Measurements from ENCODE around the gene LRCH3. TPM values are rescaled to one million over a fixed set of nuclear protein-coding genes. Genes with fewer than 3 reads are reported as not detected.

The LRCH3 gene
- total RNA-seq, 1 experiment from 2014 or later: 56.4 TPM

DNA sequence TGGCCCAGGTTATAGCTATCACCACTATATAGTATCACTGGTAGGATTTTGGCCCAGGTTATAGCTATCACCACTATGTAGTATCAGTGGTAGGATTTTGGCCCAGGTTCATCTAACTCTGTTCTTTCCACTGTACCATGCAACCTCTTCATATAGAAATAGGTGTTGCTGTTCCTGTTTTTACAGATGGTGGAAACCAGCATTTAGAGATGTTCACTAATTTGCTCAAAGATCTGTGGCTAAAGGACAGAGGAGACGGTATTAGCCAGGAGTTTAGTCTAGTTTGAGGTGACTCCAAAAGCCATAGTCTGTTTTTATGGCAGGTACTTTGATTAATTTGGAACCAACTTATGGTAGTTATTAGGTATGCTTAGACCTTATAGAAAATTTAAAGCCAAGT is 3.1 kb downstream of the LRCH3 start:
- no peak overlapping the region for H2BK15ac ChIP-seq (ENCODE audit: low read depth, low read length)
- no peak overlapping the region for H2BK120ac ChIP-seq (ENCODE audit: low read depth, low read length, poor library complexity, severe bottlenecking)
- no peak overlapping the region for H2BK5ac ChIP-seq (ENCODE audit: insufficient read length, low read length)
- no peak overlapping the region for H2BK20ac ChIP-seq (ENCODE audit: low read depth, low read length, poor library complexity, severe bottlenecking)
- no peaks in the 10 kb centered on the region for H3K27me3 ChIP-seq (ENCODE audit: insufficient read depth, low read length)
- peaks cover 8% of the 10 kb centered on the region for H3K23me2 ChIP-seq (ENCODE audit: insufficient read length, low read depth, low read length, poor library complexity, severe bottlenecking)
- H2BK12ac ChIP-seq (ENCODE audit: insufficient read length, low read depth, low read length): no peak overlapping the region
- no peaks in the 10 kb centered on the region for H3K9me3 ChIP-seq (ENCODE audit: control insufficient read depth, low read depth, low read length)
- H3K4me1 ChIP-seq (ENCODE audit: insufficient read depth, low read length): no peaks in the 10 kb centered on the region
- peaks cover 0 to 2% of the 10 kb centered on the region in 2 experiments; a peak in 2 of 5 replicates for H3K9me3 Mint-ChIP-seq
- no peaks in the 10 kb centered on the region for H4K20me1 ChIP-seq (ENCODE audit: control insufficient read depth, insufficient read depth, insufficient read length)
- peaks cover 30% of the 10 kb centered on the region; the same call in 1 of the 2 replicates for H3K79me2 ChIP-seq (ENCODE audit: insufficient read depth, low read length)
- H3K27ac Mint-ChIP-seq: no peak overlapping the region
- peaks cover 20% of the 10 kb centered on the region for H3K79me1 ChIP-seq (ENCODE audit: insufficient read depth, low read depth, low read length, poor library complexity, severe bottlenecking)
- H4K91ac ChIP-seq (ENCODE audit: insufficient read length, low read depth, low read length): no peak overlapping the region
- H3K36me3 Mint-ChIP-seq (ENCODE audit: insufficient read depth in 1 of 3, low read depth in 3 of 3): no peaks in the 10 kb centered on the region
- TF ChIP-seq, protein P1, sequence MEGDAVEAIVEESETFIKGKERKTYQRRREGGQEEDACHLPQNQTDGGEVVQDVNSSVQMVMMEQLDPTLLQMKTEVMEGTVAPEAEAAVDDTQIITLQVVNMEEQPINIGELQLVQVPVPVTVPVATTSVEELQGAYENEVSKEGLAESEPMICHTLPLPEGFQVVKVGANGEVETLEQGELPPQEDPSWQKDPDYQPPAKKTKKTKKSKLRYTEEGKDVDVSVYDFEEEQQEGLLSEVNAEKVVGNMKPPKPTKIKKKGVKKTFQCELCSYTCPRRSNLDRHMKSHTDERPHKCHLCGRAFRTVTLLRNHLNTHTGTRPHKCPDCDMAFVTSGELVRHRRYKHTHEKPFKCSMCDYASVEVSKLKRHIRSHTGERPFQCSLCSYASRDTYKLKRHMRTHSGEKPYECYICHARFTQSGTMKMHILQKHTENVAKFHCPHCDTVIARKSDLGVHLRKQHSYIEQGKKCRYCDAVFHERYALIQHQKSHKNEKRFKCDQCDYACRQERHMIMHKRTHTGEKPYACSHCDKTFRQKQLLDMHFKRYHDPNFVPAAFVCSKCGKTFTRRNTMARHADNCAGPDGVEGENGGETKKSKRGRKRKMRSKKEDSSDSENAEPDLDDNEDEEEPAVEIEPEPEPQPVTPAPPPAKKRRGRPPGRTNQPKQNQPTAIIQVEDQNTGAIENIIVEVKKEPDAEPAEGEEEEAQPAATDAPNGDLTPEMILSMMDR (conservative IDR thresholded peaks at IDR 0.05): no peak
- no peak overlapping the region for H3K4me3 Mint-ChIP-seq
- H3K4ac ChIP-seq (ENCODE audit: low read depth, low read length): no peak overlapping the region
- DNase-seq: no peak
- H3K27me3 Mint-ChIP-seq (ENCODE audit: low read depth): no peaks in the 10 kb centered on the region; the same call in 1 of the 2 replicates
- peaks cover 13 to 19% of the 10 kb centered on the region in 2 experiments for H3K4me1 Mint-ChIP-seq
- no peak overlapping the region for H3K18ac ChIP-seq (ENCODE audit: insufficient read length, low read depth, low read length)
- no peak overlapping the region for H4K8ac ChIP-seq (replicated peaks; ENCODE audit: insufficient read length, low read depth, low read length)
- no peak overlapping the region for H2AFZ ChIP-seq (ENCODE audit: low read length)
- no peak overlapping the region for H3K23ac ChIP-seq (ENCODE audit: insufficient read length, low read depth, low read length)
- H3K4me2 ChIP-seq (ENCODE audit: insufficient read depth, insufficient read length, low read length): no peak overlapping the region
- no peak overlapping the region for H4K5ac ChIP-seq (ENCODE audit: insufficient read length, low read depth, low read length)
- H3K27ac ChIP-seq (ENCODE audit: insufficient read length, low read depth, low read length): no peak overlapping the region
- no peak overlapping the region for H2AK5ac ChIP-seq (ENCODE audit: insufficient read length, low read length)
- H3K9ac ChIP-seq (ENCODE audit: extremely low read depth, insufficient read length, low read length): no peak overlapping the region
- H3K14ac ChIP-seq (ENCODE audit: insufficient read depth, low read length): no peak overlapping the region
- H3K56ac ChIP-seq (ENCODE audit: insufficient read length, low read depth, low read length): no peak overlapping the region
- H3T11ph ChIP-seq (ENCODE audit: low read length): no peak overlapping the region
- no CpG with 5 or more reads among the region's 1 CpG for WGBS (ENCODE audit: extremely low coverage, insufficient read length, low lambda C conversion rate)
